MM.1S (cell line): ENCODE measurements around the gene CRIP3.

ENCODE experiments used
- DNase-seq: peaks from one replicate; pipeline ENCODE4 v3.0.0-alpha.2; 2015
- H2AFZ ChIP-seq: fragments of 300-600 bp; sonication (generic); 2 replicates; pipeline ENCODE4 v1.6.0; 2016; ENCODE audit warnings: antibody characterized with exemption, low read length
- H3F3A ChIP-seq: fragments of 300-600 bp; sonication (generic); 2 replicates; pipeline ENCODE4 v1.6.1; 2016; ENCODE audit warnings: mild to moderate bottlenecking, antibody characterized with exemption, low read length, moderate library complexity, mixed read lengths; ENCODE audit not compliant: insufficient read depth
- H3K27ac ChIP-seq: fragments of 300-600 bp; sonication (generic); 2 replicates; pipeline ENCODE4 v1.5.1; 2016; ENCODE audit warnings: mild to moderate bottlenecking, low read length
- H3K27me3 ChIP-seq: fragments of 300-600 bp; sonication (generic); replicated peaks from 2 replicates; pipeline ENCODE4 v1.6.0; 2016; ENCODE audit warnings: low read length; ENCODE audit not compliant: insufficient read depth
- H3K36me3 ChIP-seq: fragments of 300-600 bp; sonication (generic); replicated peaks from 2 replicates; pipeline ENCODE4 v1.6.1; 2016; ENCODE audit warnings: mild to moderate bottlenecking, low read length, mixed read lengths; ENCODE audit not compliant: insufficient read depth
- H3K4me1 ChIP-seq: fragments of 300-600 bp; sonication (generic); 2 replicates; pipeline ENCODE4 v1.6.1; 2016; ENCODE audit warnings: low read length, mixed read lengths
- H3K4me2 ChIP-seq: fragments of 300-600 bp; sonication (generic); 2 replicates; pipeline ENCODE4 v1.6.0; 2016; ENCODE audit warnings: low read depth, low read length
- H3K4me3 ChIP-seq: fragments of 300-600 bp; sonication (generic); 2 replicates; pipeline ENCODE4 v1.5.1; 2016; ENCODE audit warnings: low read length, mixed read lengths
- H3K79me2 ChIP-seq: fragments of 300-600 bp; sonication (generic); 2 replicates; pipeline ENCODE4 v1.6.1; 2016; ENCODE audit warnings: mixed run types, low read length, mixed read lengths
- H3K9ac ChIP-seq: fragments of 300-600 bp; sonication (generic); 2 replicates; pipeline ENCODE4 v1.6.1; 2016; ENCODE audit warnings: low read length, mixed read lengths
- H3K9me2 ChIP-seq: fragments of 300-600 bp; sonication (generic); replicated peaks from 2 replicates; pipeline ENCODE4 v1.6.1; 2016; ENCODE audit warnings: mild to moderate bottlenecking, low read length, mixed read lengths; ENCODE audit not compliant: insufficient read depth
- H3K9me3 ChIP-seq: fragments of 300-600 bp; sonication (generic); replicated peaks from 2 replicates; pipeline ENCODE4 v1.6.1; 2016; ENCODE audit warnings: mild to moderate bottlenecking, low read length, mixed read lengths; ENCODE audit not compliant: insufficient read depth
- H4K20me1 ChIP-seq: fragments of 300-600 bp; sonication (generic); 2 replicates; pipeline ENCODE4 v1.6.1; 2016; ENCODE audit warnings: mild to moderate bottlenecking, low read length, moderate library complexity, mixed read lengths; ENCODE audit not compliant: insufficient read depth
- CTCF ChIP-seq: fragments of 300-600 bp; sonication (generic); IDR thresholded peaks from 2 replicates; pipeline ENCODE4 v1.5.1; 2016; ENCODE audit warnings: antibody characterized with exemption, low read length, mixed read lengths
- EZH2 ChIP-seq: fragments of 300-600 bp; sonication (generic); optimal IDR thresholded peaks from 2 replicates; pipeline ENCODE3; 2017; ENCODE audit warnings: low read depth, mild to moderate bottlenecking, antibody characterized with exemption, low read length, mixed read lengths
- EZH2phosphoT487 ChIP-seq: fragments of 300-600 bp; sonication (generic); IDR thresholded peaks from 2 replicates; pipeline ENCODE4 v1.6.1; 2018; ENCODE audit warnings: antibody characterized with exemption, low read length

CRIP3 gene

GRCh38 chr6:43334466-43335095 lies 26.0 kb upstream of the CRIP3 start:
- no peak overlapping the region for H2AFZ ChIP-seq
- no peak for TF ChIP-seq EZH2
- TF ChIP-seq CTCF: peak; percentile 37
- H3F3A ChIP-seq: no peaks in the 10 kb centered on the region; the same call in 1 of the 2 replicates
- no peaks in the 10 kb centered on the region for H4K20me1 ChIP-seq
- H3K9me2 ChIP-seq: no peaks in the 10 kb centered on the region
- no peak overlapping the region for H3K27ac ChIP-seq
- DNase-seq: no peak
- H3K4me2 ChIP-seq: no peak overlapping the region
- no peaks in the 10 kb centered on the region for H3K9me3 ChIP-seq
- H3K4me3 ChIP-seq: no peak overlapping the region
- H3K36me3 ChIP-seq: no peaks in the 10 kb centered on the region
- no peak overlapping the region for H3K9ac ChIP-seq
- no peaks in the 10 kb centered on the region for H3K79me2 ChIP-seq
- H3K27me3 ChIP-seq: no peaks in the 10 kb centered on the region
- H3K4me1 ChIP-seq: peaks cover 12% of the 10 kb centered on the region

GRCh38 chr6:43331891-43332290 lies 23.3 kb upstream of the CRIP3 start:
- no peak for DNase-seq
- no peak for TF ChIP-seq EZH2phosphoT487
- no peak for TF ChIP-seq EZH2
- no peak for TF ChIP-seq CTCF
- H2AFZ ChIP-seq: no peak overlapping the region
- H3K4me3 ChIP-seq: no peak overlapping the region
- H3K9me3 ChIP-seq: no peaks in the 10 kb centered on the region
- H3K9me2 ChIP-seq: no peaks in the 10 kb centered on the region
- H4K20me1 ChIP-seq: no peaks in the 10 kb centered on the region
- H3K27me3 ChIP-seq: no peaks in the 10 kb centered on the region
- no peaks in the 10 kb centered on the region for H3K4me1 ChIP-seq
- H3K79me2 ChIP-seq: no peaks in the 10 kb centered on the region
- H3K27ac ChIP-seq: no peak overlapping the region
- no peak overlapping the region for H3K4me2 ChIP-seq
- H3K9ac ChIP-seq: no peak overlapping the region
- no peaks in the 10 kb centered on the region for H3K36me3 ChIP-seq
- no peaks in the 10 kb centered on the region for H3F3A ChIP-seq

GRCh38 chr6:43331470-43331869 lies 22.8 kb upstream of the CRIP3 start:
- no peaks in the 10 kb centered on the region for H3K9me3 ChIP-seq
- H4K20me1 ChIP-seq: no peaks in the 10 kb centered on the region
- H3K27ac ChIP-seq: no peak overlapping the region
- no peak for TF ChIP-seq EZH2phosphoT487
- TF ChIP-seq CTCF: no peak
- TF ChIP-seq EZH2: no peak
- no peak overlapping the region for H3K4me3 ChIP-seq
- DNase-seq: no peak
- H3K9me2 ChIP-seq: no peaks in the 10 kb centered on the region
- no peaks in the 10 kb centered on the region for H3K36me3 ChIP-seq
- no peaks in the 10 kb centered on the region for H3K27me3 ChIP-seq
- H3F3A ChIP-seq: no peaks in the 10 kb centered on the region
- no peaks in the 10 kb centered on the region for H3K4me1 ChIP-seq
- H2AFZ ChIP-seq: no peak overlapping the region
- H3K4me2 ChIP-seq: no peak overlapping the region
- H3K9ac ChIP-seq: no peak overlapping the region
- H3K79me2 ChIP-seq: no peaks in the 10 kb centered on the region
